Prostate gland (tissue), 2 donors: ENCODE data around the gene MAPKAPK3.

Experiments
- POLR2A ChIP-seq: fragments of 450-650 bp; IDR thresholded peaks from one replicate; pipeline ENCODE4 v1.6.1; 2016; ENCODE audit warnings: antibody characterized with exemption, mild to moderate bottlenecking
- POLR2AphosphoS5 ChIP-seq: sonication (generic); formaldehyde crosslinking; IDR thresholded peaks from one replicate; pipeline ENCODE4 v1.6.1; 2017; ENCODE audit warnings: antibody characterized with exemption
- TF ChIP-seq, protein P1 (sequence below), 4 experiments: fragments of 200-600 bp in 2 of 4; fragments of 450-650 bp in 2 of 4; sonication (generic) in 2 of 4; IDR thresholded peaks; 1 replicate in 3 of 4; 2 replicates in 1 of 4; pipeline ENCODE4 v1.5.1; 2016 to 2019; ENCODE audit warnings: antibody characterized with exemption in 4 of 4, mild to moderate bottlenecking in 2 of 4, moderate library complexity in 2 of 4

DNA sequence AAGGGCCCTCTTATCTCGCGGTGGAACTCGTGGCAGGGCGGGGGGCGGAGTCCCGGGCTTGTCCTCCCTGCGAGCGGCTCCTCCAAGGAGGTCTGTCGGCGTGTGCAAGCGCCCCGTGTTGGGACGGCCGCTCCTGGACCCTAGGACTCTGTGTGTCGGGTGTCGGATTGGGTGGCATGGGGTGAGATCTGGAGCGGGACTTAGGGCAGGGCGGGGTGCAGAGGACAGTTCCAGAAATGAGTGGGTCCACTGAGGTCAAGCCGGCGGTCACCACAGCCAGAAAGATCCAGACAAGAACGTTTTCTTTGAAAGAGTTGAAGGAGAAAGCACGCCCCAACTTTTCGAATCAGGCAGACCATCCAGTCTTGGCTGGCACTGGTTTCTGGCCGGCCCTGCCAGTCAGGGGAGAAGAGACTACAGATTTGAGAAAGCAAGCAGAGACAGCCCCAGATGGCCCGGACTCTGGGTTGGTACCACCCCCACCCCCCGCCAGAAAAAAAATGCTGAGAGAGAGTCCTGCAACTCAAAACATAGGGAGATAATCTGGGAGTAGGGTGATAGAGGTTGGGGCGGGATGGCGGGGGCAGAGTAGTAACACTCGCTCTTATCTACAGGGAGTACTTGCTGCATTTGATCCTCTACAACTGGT lies 4.6 kb upstream of the MAPKAPK3 start:
- TF ChIP-seq, protein P1, sequence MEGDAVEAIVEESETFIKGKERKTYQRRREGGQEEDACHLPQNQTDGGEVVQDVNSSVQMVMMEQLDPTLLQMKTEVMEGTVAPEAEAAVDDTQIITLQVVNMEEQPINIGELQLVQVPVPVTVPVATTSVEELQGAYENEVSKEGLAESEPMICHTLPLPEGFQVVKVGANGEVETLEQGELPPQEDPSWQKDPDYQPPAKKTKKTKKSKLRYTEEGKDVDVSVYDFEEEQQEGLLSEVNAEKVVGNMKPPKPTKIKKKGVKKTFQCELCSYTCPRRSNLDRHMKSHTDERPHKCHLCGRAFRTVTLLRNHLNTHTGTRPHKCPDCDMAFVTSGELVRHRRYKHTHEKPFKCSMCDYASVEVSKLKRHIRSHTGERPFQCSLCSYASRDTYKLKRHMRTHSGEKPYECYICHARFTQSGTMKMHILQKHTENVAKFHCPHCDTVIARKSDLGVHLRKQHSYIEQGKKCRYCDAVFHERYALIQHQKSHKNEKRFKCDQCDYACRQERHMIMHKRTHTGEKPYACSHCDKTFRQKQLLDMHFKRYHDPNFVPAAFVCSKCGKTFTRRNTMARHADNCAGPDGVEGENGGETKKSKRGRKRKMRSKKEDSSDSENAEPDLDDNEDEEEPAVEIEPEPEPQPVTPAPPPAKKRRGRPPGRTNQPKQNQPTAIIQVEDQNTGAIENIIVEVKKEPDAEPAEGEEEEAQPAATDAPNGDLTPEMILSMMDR (IDR thresholded peaks at IDR 0.05) = no peak
- TF ChIP-seq POLR2AphosphoS5 (no peak), POLR2A (peak; percentile 15)
